Measurements from ENCODE around the gene BCOR.

DNA sequence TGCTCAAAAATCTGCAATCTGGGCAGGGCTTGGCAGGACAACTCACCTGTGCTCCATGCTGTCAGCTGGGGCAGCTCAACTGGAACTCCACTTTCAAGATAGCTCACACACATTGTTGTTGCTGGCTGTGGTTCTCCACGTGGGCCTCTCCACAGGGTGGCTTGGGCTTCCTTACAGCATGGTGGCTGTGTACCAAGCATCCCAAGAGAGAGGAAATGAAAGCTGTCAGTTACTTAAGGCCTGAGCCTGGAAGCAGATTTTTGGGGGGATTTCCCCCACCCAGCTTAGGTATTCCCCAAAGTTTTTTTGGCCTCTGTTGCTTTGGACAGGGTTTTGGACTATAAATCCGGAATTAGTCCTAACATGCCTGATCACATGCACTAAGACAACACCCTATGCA, 81.0 kb downstream of the BCOR start:
- TF ChIP-seq, protein P1, sequence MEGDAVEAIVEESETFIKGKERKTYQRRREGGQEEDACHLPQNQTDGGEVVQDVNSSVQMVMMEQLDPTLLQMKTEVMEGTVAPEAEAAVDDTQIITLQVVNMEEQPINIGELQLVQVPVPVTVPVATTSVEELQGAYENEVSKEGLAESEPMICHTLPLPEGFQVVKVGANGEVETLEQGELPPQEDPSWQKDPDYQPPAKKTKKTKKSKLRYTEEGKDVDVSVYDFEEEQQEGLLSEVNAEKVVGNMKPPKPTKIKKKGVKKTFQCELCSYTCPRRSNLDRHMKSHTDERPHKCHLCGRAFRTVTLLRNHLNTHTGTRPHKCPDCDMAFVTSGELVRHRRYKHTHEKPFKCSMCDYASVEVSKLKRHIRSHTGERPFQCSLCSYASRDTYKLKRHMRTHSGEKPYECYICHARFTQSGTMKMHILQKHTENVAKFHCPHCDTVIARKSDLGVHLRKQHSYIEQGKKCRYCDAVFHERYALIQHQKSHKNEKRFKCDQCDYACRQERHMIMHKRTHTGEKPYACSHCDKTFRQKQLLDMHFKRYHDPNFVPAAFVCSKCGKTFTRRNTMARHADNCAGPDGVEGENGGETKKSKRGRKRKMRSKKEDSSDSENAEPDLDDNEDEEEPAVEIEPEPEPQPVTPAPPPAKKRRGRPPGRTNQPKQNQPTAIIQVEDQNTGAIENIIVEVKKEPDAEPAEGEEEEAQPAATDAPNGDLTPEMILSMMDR (IDR thresholded peaks at IDR 0.05) = no peak
- no peak for TF ChIP-seq EP300 (IDR thresholded peaks at IDR 0.05)
- TF ChIP-seq POLR2AphosphoS5 (IDR thresholded peaks at IDR 0.05) = no peak
- no peak for TF ChIP-seq POLR2A (IDR thresholded peaks at IDR 0.05)

Data from suprapubic skin (tissue), 4 donors.